Prostate gland (tissue), 2 donors: Measurements from ENCODE around the gene PRDX4. TPM values are rescaled to one million over a fixed set of nuclear protein-coding genes. Genes with fewer than 3 reads are reported as not detected.

Experiments used
- DNase-seq: peaks from one replicate; pipeline ENCODE4 v3.0.0-alpha.2; 2019; ENCODE audit warnings: low spot score
- H3K27ac ChIP-seq, 2 donors: fragments of 200-600 bp; sonication (generic); 2 replicates each; pipeline ENCODE4 v1.5.1; 2017 to 2019
- H3K27me3 ChIP-seq: fragments of 200-600 bp; sonication (generic); replicated peaks from 2 replicates; pipeline ENCODE4 v1.5.1; 2019; ENCODE audit not compliant: insufficient read depth
- H3K36me3 ChIP-seq, 2 donors: fragments of 200-600 bp; sonication (generic); 1 replicate in 1 of 2; 2 replicates in 1 of 2; pipeline versions ENCODE4 v1.5.1 to v1.8.1; 2017 to 2019
- H3K4me1 ChIP-seq: fragments of 200-600 bp; sonication (generic); replicated peaks from 2 replicates; pipeline ENCODE4 v1.5.1; 2019
- H3K4me3 ChIP-seq, 2 donors: fragments of 200-600 bp; sonication (generic); 2 replicates each; pipeline ENCODE4 v1.5.1; 2017 to 2019
- H3K9me3 ChIP-seq: fragments of 200-600 bp; sonication (generic); 2 replicates; pipeline ENCODE4 v1.5.1; 2017
- POLR2A ChIP-seq: fragments of 450-650 bp; IDR thresholded peaks from one replicate; pipeline ENCODE4 v1.6.1; 2016; ENCODE audit warnings: antibody characterized with exemption, mild to moderate bottlenecking
- POLR2AphosphoS5 ChIP-seq: sonication (generic); formaldehyde crosslinking; IDR thresholded peaks from one replicate; pipeline ENCODE4 v1.6.1; 2017; ENCODE audit warnings: antibody characterized with exemption
- WGBS: methylation state at CpG from one replicate; pipeline ENCODE4 v1.1.5; 2018; 5-methylcytosine and 5-hydroxymethylcytosine counted together
- intact Hi-C: fragments of 100-400 bp; cut with DNase I; formaldehyde crosslinking; loops from one replicate; pipeline ENCODE4 v1.14.2; 2022
- total RNA-seq, 2 donors: library from RNA; depleted of rRNA; stranded (reverse); fragments of >200 nt; gene quantifications; one replicate each; pipeline ENCODE4 v1.1.0, GENCODE V29; 2016
- TF ChIP-seq, protein P1 (sequence below), 4 experiments: fragments of 200-600 bp in 2 of 4; fragments of 450-650 bp in 2 of 4; sonication (generic) in 2 of 4; IDR thresholded peaks; 1 replicate in 3 of 4; 2 replicates in 1 of 4; pipeline ENCODE4 v1.5.1; 2016 to 2019; ENCODE audit warnings: antibody characterized with exemption in 4 of 4, mild to moderate bottlenecking in 2 of 4, moderate library complexity in 2 of 4

PRDX4 gene
- 100 to 1,000 TPM; 193 to 200 TPM for total RNA-seq

DNA sequence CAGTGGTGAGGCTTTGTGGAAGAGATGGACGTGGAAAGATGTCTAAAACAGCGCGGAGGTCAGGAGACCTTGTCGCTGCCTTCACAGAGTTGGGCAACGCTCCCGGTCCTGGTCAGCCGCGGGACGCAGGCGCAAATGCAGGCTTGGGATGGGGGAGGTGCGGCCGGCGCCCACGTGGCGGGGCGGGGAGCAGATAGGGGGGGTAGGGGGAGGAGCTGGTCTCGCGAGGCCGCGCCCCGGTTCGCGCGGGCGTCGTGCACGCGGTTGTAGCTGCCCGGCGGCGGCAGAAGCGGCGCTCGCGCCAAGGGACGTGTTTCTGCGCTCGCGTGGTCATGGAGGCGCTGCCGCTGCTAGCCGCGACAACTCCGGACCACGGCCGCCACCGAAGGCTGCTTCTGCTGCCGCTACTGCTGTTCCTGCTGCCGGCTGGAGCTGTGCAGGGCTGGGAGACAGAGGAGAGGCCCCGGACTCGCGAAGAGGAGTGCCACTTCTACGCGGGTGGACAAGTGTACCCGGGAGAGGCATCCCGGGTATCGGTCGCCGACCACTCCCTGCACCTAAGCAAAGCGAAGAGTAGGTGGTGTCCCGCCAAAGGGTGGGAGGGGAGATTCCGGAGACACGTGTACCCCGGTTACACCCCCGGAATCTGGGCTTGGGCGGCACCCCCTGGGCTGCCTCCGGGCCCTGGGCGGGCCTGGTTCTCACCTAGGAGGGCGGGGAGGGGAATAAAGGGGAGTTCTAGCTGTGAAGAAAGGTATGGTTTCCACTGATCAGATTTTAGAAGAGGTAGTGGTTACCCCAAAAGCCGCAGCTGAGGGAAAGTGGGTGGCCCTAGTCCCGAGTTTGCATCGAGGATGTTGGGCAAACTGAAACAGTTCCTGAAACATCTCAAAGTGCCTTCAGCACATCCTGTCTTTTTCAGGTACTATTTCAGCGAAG lies at the start of gene PRDX4:
TSS of gene PRDX4 (plus strand) at position 255 of the 939 bp plus-strand sequence. CDS start at position 333, 78 bp downstream.
- WGBS, result 1% methylated on average over 28 of the region's 73 CpGs
- H3K4me1 ChIP-seq, result no peaks in the 10 kb centered on the region
- peak; percentile 66 for TF ChIP-seq POLR2A
- TF ChIP-seq POLR2AphosphoS5, result peak; percentile 81
- TF ChIP-seq, protein P1, sequence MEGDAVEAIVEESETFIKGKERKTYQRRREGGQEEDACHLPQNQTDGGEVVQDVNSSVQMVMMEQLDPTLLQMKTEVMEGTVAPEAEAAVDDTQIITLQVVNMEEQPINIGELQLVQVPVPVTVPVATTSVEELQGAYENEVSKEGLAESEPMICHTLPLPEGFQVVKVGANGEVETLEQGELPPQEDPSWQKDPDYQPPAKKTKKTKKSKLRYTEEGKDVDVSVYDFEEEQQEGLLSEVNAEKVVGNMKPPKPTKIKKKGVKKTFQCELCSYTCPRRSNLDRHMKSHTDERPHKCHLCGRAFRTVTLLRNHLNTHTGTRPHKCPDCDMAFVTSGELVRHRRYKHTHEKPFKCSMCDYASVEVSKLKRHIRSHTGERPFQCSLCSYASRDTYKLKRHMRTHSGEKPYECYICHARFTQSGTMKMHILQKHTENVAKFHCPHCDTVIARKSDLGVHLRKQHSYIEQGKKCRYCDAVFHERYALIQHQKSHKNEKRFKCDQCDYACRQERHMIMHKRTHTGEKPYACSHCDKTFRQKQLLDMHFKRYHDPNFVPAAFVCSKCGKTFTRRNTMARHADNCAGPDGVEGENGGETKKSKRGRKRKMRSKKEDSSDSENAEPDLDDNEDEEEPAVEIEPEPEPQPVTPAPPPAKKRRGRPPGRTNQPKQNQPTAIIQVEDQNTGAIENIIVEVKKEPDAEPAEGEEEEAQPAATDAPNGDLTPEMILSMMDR (IDR thresholded peaks at IDR 0.05), result no peak
- peak within 1 kb of the TSS; percentile 48 to 49 for H3K4me3 ChIP-seq
- H3K27ac ChIP-seq, result peak within 1 kb of the TSS; percentile 75 to 78
- intact Hi-C loops, result no loop called here
- H3K9me3 ChIP-seq, result no peaks in the 10 kb centered on the region
- DNase-seq, result peak; percentile 75
- no peaks in the 10 kb centered on the region for H3K27me3 ChIP-seq
- no peaks in the 10 kb centered on the region for H3K36me3 ChIP-seq

DNA sequence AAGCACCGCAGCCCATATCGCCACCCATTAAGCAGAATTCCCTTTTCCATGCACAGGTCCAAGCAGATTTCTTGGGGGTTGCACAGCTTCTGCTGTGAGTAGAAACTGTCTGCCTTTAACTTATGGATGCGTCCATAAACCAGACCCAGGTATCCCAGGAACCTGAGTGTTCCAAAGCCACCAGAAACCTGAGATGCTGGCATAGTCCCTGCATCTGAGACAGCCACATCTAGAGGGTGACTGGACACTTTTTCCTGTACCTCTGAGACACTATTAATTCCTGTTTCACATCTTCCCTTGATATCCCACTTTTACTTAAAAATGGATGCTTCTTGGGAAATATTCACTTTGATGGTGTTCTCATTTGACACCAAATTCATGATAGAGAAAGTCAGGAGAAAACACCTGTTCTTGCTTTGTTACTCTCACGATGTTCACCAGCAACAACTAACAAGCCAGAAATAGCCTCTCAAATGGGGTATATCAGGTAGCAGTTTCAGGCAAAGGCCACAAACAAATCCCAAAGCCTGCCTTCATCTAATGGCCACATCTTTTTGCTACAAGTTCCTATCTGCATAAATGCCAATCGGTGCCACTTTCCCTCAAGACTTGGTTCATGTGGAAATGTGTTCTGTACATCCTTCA lies 45.5 kb upstream of the PRDX4 start:
- WGBS, result 76% methylated on average over 5 of the region's 5 CpGs
- H3K36me3 ChIP-seq, result no peaks in the 10 kb centered on the region
- TF ChIP-seq POLR2A (no peak), POLR2AphosphoS5 (no peak)
- TF ChIP-seq, protein P1 (IDR thresholded peaks at IDR 0.05), result no peak
- H3K27me3 ChIP-seq, result no peaks in the 10 kb centered on the region
- H3K4me3 ChIP-seq, result no peak overlapping the region
- intact Hi-C loops, result no loop called here
- H3K4me1 ChIP-seq, result no peaks in the 10 kb centered on the region
- H3K9me3 ChIP-seq, result no peaks in the 10 kb centered on the region
- no peak overlapping the region for H3K27ac ChIP-seq
- DNase-seq, result no peak

DNA sequence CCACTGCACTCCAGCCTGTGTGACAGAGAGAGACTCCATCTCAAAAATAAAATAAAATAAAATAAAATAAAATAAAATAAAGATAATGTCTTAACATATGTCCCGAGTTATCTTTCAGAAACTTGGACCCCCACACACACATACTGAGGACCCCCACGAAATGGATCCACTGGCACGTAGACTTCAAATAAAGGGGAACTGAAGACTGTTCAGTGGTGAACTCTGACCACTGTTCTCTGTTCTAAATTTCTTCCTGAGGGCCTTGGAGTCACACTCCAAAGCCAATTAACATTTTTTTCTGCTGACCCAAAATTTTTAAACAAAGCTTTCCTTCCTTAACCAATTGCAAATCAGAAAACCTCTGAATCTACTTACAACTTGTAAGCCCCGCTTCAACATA lies 43.5 kb upstream of the PRDX4 start:
- Histone ChIP-seq H3K9me3 (no peaks in the 10 kb centered on the region), H3K36me3 (no peaks in the 10 kb centered on the region), H3K4me1 (no peaks in the 10 kb centered on the region), H3K27me3 (no peaks in the 10 kb centered on the region), H3K4me3 (no peak overlapping the region), H3K27ac (no peak overlapping the region)
- 84% methylated on average over 4 of the region's 4 CpGs for WGBS
- intact Hi-C loops, result no loop called here
- TF ChIP-seq POLR2AphosphoS5 (no peak), POLR2A (no peak)
- TF ChIP-seq, protein P1 (IDR thresholded peaks at IDR 0.05), result no peak
- no peak for DNase-seq

DNA sequence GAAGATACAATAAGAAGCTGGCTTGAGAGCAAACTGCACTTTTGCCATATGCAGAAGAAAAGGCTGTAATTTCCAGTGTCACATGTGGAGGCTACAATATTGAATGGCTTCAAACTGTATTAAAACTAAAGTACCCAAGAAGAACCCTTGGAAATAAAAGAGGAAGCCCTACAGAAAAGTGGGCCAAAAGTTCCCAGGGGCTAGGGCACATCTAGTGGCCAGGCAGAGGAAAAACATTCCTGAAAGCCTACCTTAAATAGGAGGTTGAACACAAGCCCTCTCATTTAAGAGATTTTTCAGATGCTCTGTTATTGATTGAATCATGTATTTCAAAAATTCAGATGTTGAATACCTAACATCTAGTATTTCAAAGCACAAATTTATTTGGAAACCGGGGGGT lies 40.6 kb upstream of the PRDX4 start:
- WGBS, result 41% methylated on average over 1 of the region's 1 CpG
- no peak overlapping the region for H3K4me3 ChIP-seq
- no peak for DNase-seq
- intact Hi-C loops, result no loop called here
- no peaks in the 10 kb centered on the region for H3K27me3 ChIP-seq
- TF ChIP-seq POLR2A, result no peak
- TF ChIP-seq POLR2AphosphoS5, result no peak
- TF ChIP-seq, protein P1 (IDR thresholded peaks at IDR 0.05), result no peak
- no peaks in the 10 kb centered on the region for H3K9me3 ChIP-seq
- no peaks in the 10 kb centered on the region for H3K36me3 ChIP-seq
- H3K4me1 ChIP-seq, result no peaks in the 10 kb centered on the region
- H3K27ac ChIP-seq, result no peak overlapping the region
